ENCODE measurements around the gene PJVK.

- no peak for TF ChIP-seq CTCF (IDR thresholded peaks at IDR 0.05)
- TF ChIP-seq POLR2A (IDR thresholded peaks at IDR 0.05): no peak
These were observed 26.9 kb downstream of the PJVK start for GRCh38 chr2:178478130-178478438.

Measured in right lobe of liver (tissue), 4 donors.